K562 (cell line): ENCODE data around the gene CRYBA4. TPM values are rescaled to one million over a fixed set of nuclear protein-coding genes. Genes with fewer than 3 reads are reported as not detected.
A peak's percentile ranks its signal among the peaks of the same experiment; 100 is the strongest.

Experiments
- MLLT1 ChIP-seq, 2 experiments: fragments of 450-650 bp; IDR thresholded peaks; 2 replicates each; pipeline ENCODE4 v1.6.1; 2016
- PHTF2 ChIP-seq: fragments of 250-450 bp; sonication (Bioruptor Pico); IDR thresholded peaks from 2 replicates; pipeline ENCODE4 v1.5.0; 2021; ENCODE audit warnings: mild to moderate bottlenecking
- ZNF398 ChIP-seq: fragments of 250-450 bp; sonication (Bioruptor Pico); IDR thresholded peaks from 2 replicates; pipeline ENCODE4 v1.8.0; 2021; ENCODE audit warnings: moderate library complexity, mild to moderate bottlenecking, inconsistent platforms
- polyA plus RNA-seq, 8 experiments: library from polyadenylated mRNA; depleted of rRNA in 4 of 8; stranded (reverse) in 5 of 8; unstranded in 3 of 8; fragments of >200 nt; fragmentation: Nextera tagmentation in 2 of 8; fragmentation: Illumina TruSeq in 1 of 8; extraction: Ambion mirVana in 2 of 8; extraction: Trizol in 1 of 8; gene quantifications; 2 replicates each; pipeline versions ENCODE4 v1.2.1 to v1.2.3, GENCODE V29; 2011 to 2014; ENCODE audit warnings: inconsistent platforms in 1 of 8, missing spikeins in 1 of 8
- total RNA-seq, 7 experiments: library from RNA; depleted of rRNA in 6 of 7; stranded (reverse); fragments of >200 nt in 6 of 7; fragmentation: Illumina TruSeq in 2 of 7; extraction: Trizol in 2 of 7; gene quantifications; 2 replicates each; pipeline versions ENCODE4 v1.2.1 to v1.2.3, GENCODE V29; 2011 to 2021; ENCODE audit warnings: low replicate concordance in 1 of 7
- TF ChIP-seq, protein P1 (sequence below): sonication (generic); IDR thresholded peaks from 2 replicates; pipeline ENCODE4 v1.6.1; 2016
- TF ChIP-seq, protein P2 (sequence below): fragments of 450-650 bp; IDR thresholded peaks from 2 replicates; pipeline ENCODE4 v1.7.1; 2018; ENCODE audit warnings: mild to moderate bottlenecking, low read depth; ENCODE audit not compliant: partially characterized antibody

Gene CRYBA4
- total and polyA plus RNA-seq, 9 of the 15 experiments (the other 6 are each of a cell fraction or from before 2014, with no cell fraction given): 0.59 to 3.3 (median 1.6) TPM

DNA sequence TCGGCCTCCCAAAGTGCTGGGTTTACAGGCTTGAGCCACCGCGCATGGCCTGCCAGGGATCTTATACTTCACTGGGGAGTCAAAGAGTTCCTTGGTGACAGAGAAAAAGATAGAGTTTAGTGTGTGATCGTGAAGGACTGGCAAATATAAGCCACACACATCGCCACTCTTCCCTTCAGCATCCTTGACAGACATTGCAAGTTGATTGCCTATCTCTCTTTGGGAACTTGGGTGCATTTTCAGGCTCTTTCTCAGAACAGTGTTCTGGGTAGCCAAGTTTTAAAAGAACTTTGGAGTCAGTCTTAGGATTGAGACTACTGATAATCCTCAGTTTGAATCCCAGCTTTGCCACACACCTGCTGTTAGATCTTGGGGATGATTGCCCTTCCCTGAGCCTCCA lies 55.5 kb downstream of the CRYBA4 start (continued):
- TF ChIP-seq, protein P1, sequence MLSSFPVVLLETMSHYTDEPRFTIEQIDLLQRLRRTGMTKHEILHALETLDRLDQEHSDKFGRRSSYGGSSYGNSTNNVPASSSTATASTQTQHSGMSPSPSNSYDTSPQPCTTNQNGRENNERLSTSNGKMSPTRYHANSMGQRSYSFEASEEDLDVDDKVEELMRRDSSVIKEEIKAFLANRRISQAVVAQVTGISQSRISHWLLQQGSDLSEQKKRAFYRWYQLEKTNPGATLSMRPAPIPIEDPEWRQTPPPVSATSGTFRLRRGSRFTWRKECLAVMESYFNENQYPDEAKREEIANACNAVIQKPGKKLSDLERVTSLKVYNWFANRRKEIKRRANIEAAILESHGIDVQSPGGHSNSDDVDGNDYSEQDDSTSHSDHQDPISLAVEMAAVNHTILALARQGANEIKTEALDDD: no peak
- TF ChIP-seq PHTF2: no peak
- peak in 1 of 2 experiments; percentile 66; a peak in 2 of 4 replicates for TF ChIP-seq MLLT1 (IDR thresholded peaks at IDR 0.05)
- no peak for TF ChIP-seq ZNF398 (CRISPR knock-in tag)
- TF ChIP-seq, protein P2, sequence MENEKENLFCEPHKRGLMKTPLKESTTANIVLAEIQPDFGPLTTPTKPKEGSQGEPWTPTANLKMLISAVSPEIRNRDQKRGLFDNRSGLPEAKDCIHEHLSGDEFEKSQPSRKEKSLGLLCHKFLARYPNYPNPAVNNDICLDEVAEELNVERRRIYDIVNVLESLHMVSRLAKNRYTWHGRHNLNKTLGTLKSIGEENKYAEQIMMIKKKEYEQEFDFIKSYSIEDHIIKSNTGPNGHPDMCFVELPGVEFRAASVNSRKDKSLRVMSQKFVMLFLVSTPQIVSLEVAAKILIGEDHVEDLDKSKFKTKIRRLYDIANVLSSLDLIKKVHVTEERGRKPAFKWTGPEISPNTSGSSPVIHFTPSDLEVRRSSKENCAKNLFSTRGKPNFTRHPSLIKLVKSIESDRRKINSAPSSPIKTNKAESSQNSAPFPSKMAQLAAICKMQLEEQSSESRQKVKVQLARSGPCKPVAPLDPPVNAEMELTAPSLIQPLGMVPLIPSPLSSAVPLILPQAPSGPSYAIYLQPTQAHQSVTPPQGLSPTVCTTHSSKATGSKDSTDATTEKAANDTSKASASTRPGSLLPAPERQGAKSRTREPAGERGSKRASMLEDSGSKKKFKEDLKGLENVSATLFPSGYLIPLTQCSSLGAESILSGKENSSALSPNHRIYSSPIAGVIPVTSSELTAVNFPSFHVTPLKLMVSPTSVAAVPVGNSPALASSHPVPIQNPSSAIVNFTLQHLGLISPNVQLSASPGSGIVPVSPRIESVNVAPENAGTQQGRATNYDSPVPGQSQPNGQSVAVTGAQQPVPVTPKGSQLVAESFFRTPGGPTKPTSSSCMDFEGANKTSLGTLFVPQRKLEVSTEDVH: no peak
